OCI-LY1 (cell line): ENCODE data around the gene TNC.

Experiments used
- H2AFZ ChIP-seq: fragments of 200-600 bp; sonication (generic), shearing (Covaris generic); 2 replicates; pipeline ENCODE4 v1.6.0; 2014; ENCODE audit warnings: antibody characterized with exemption, mild to moderate bottlenecking, low read length
- H3F3A ChIP-seq: fragments of 200-600 bp; sonication (generic), shearing (Covaris generic); 2 replicates; pipeline ENCODE4 v1.6.0; 2014; ENCODE audit warnings: mild to moderate bottlenecking, antibody characterized with exemption, low read length, moderate library complexity; ENCODE audit not compliant: insufficient read depth
- H3K27ac ChIP-seq: fragments of 200-600 bp; sonication (generic); 2 replicates; pipeline ENCODE4 v1.5.1; 2014; ENCODE audit warnings: low read length, mixed run types, mild to moderate bottlenecking, low read depth; ENCODE audit not compliant: poor library complexity, severe bottlenecking
- H3K27me3 ChIP-seq: fragments of 200-600 bp; sonication (generic); 2 replicates; pipeline ENCODE4 v1.6.0; 2014; ENCODE audit warnings: antibody characterized with exemption, mild to moderate bottlenecking, low read length, moderate library complexity; ENCODE audit not compliant: insufficient read depth
- H3K36me3 ChIP-seq: fragments of 200-600 bp; sonication (generic); 2 replicates; pipeline ENCODE4 v1.6.1; 2014; ENCODE audit warnings: mild to moderate bottlenecking, antibody characterized with exemption, low read length, moderate library complexity, mixed read lengths; ENCODE audit not compliant: insufficient read depth
- H3K4me1 ChIP-seq: fragments of 200-600 bp; sonication (generic); 2 replicates; pipeline ENCODE4 v1.5.1; 2014; ENCODE audit warnings: mild to moderate bottlenecking, low read length, moderate library complexity; ENCODE audit not compliant: insufficient read depth, severe bottlenecking
- H3K4me2 ChIP-seq: fragments of 200-600 bp; sonication (generic), shearing (Covaris generic); 2 replicates; pipeline ENCODE4 v1.6.1; 2014; ENCODE audit warnings: low read length
- H3K4me3 ChIP-seq: fragments of 200-600 bp; sonication (generic); 2 replicates; pipeline ENCODE4 v1.5.1; 2014; ENCODE audit warnings: low read length, low read depth, mild to moderate bottlenecking, mixed read lengths; ENCODE audit not compliant: poor library complexity, severe bottlenecking
- H3K79me2 ChIP-seq: fragments of 200-600 bp; shearing (Covaris generic); 2 replicates; pipeline ENCODE4 v1.6.1; 2016; ENCODE audit warnings: mixed run types, low read length, mixed read lengths; ENCODE audit not compliant: insufficient read depth
- H3K9ac ChIP-seq: fragments of 200-600 bp; sonication (generic), shearing (Covaris generic); 2 replicates; pipeline ENCODE4 v1.6.1; 2014; ENCODE audit warnings: mild to moderate bottlenecking, low read length, mixed read lengths
- H3K9me2 ChIP-seq: fragments of 200-600 bp; sonication (generic), shearing (Covaris generic); 2 replicates; pipeline ENCODE4 v1.6.1; 2014; ENCODE audit warnings: low read depth, mild to moderate bottlenecking, low read length, mixed read lengths
- H3K9me3 ChIP-seq: fragments of 200-600 bp; shearing (Covaris generic); 2 replicates; pipeline ENCODE4 v1.6.1; 2014; ENCODE audit warnings: low read length, mixed read lengths
- H4K20me1 ChIP-seq: fragments of 200-600 bp; sonication (generic), shearing (Covaris generic); 2 replicates; pipeline ENCODE4 v1.6.0; 2016; ENCODE audit warnings: mild to moderate bottlenecking, low read length; ENCODE audit not compliant: insufficient read depth
- CTCF ChIP-seq: fragments of 200-600 bp; sonication (generic), shearing (Covaris generic); IDR thresholded peaks from 2 replicates; pipeline ENCODE4 v1.5.1; 2017; ENCODE audit warnings: mild to moderate bottlenecking, antibody characterized with exemption, low read length, moderate library complexity, mixed read lengths
- EZH2 ChIP-seq: fragments of 200-600 bp; sonication (generic), shearing (Covaris generic); IDR thresholded peaks from 2 replicates; pipeline ENCODE4 v1.8.0; 2017; ENCODE audit warnings: borderline replicate concordance, mixed run types, mild to moderate bottlenecking, antibody characterized with exemption, low read length, moderate library complexity, mixed read lengths

TNC gene

GRCh38 chr9:115018547-115019435, 99.2 kb downstream of the TNC start:
- H3K4me2 ChIP-seq = no peak overlapping the region

GRCh38 chr9:115016344-115016743, 101.6 kb downstream of the TNC start:
- Histone ChIP-seq H3K9ac (no peak overlapping the region), H3K79me2 (no peaks in the 10 kb centered on the region), H3K9me3 (no peaks in the 10 kb centered on the region), H3F3A (no peaks in the 10 kb centered on the region), H3K27me3 (no peaks in the 10 kb centered on the region), H3K4me1 (no peaks in the 10 kb centered on the region), H3K4me3 (no peak overlapping the region), H3K9me2 (no peaks in the 10 kb centered on the region), H4K20me1 (no peaks in the 10 kb centered on the region), H3K4me2 (no peak overlapping the region), H2AFZ (no peak overlapping the region), H3K36me3 (no peaks in the 10 kb centered on the region), H3K27ac (no peak overlapping the region)
- TF ChIP-seq EZH2 (no peak), CTCF (no peak)

More at GRCh38 chr9:115018547-115019435, 99.2 kb downstream of the TNC start:
- Histone ChIP-seq H2AFZ (no peak overlapping the region), H3K27ac (no peak overlapping the region), H3K36me3 (no peaks in the 10 kb centered on the region), H3K9ac (no peak overlapping the region), H3K4me3 (no peak overlapping the region), H3K4me1 (no peaks in the 10 kb centered on the region), H3K9me2 (no peaks in the 10 kb centered on the region), H3K27me3 (no peaks in the 10 kb centered on the region), H3K79me2 (no peaks in the 10 kb centered on the region), H3K9me3 (no peaks in the 10 kb centered on the region), H3F3A (no peaks in the 10 kb centered on the region), H4K20me1 (no peaks in the 10 kb centered on the region)
- TF ChIP-seq CTCF = no peak
- no peak for TF ChIP-seq EZH2

- TF ChIP-seq CTCF (peak; percentile 71), EZH2 (no peak)
- Histone ChIP-seq H3K4me1 (no peaks in the 10 kb centered on the region), H3K36me3 (no peaks in the 10 kb centered on the region), H3K4me2 (no peak overlapping the region), H3K9me3 (no peaks in the 10 kb centered on the region), H3K4me3 (no peak overlapping the region), H3K27me3 (no peaks in the 10 kb centered on the region), H3K27ac (no peak overlapping the region), H3K9ac (no peak overlapping the region), H4K20me1 (no peaks in the 10 kb centered on the region), H3K79me2 (no peaks in the 10 kb centered on the region), H3F3A (no peaks in the 10 kb centered on the region), H2AFZ (no peak overlapping the region), H3K9me2 (no peaks in the 10 kb centered on the region)
Measured at GRCh38 chr9:115015018-115015635, 102.8 kb downstream of the TNC start.
